NB4 (cell line): ENCODE measurements around the gene CYYR1.

Experiments used
- DNase-seq: peaks from one replicate; pipeline ENCODE4 v3.0.0; 2010; ENCODE audit warnings: low read depth
- H3K4me3 ChIP-seq: one replicate; pipeline ENCODE4 v1.5.1; 2011; ENCODE audit warnings: mild to moderate bottlenecking, low read depth, low read length, moderate library complexity
- MYC ChIP-seq: IDR thresholded peaks from 2 replicates; pipeline ENCODE4 v1.6.1; 2011; ENCODE audit warnings: low read depth, low read length
- POLR2A ChIP-seq: IDR thresholded peaks from 2 replicates; pipeline ENCODE4 v1.6.1; 2011; ENCODE audit warnings: mild to moderate bottlenecking; ENCODE audit not compliant: insufficient read length; ENCODE audit errors: extremely low read depth
- TF ChIP-seq, protein P1 (sequence below): IDR thresholded peaks from 2 replicates; pipeline ENCODE4 v1.6.1; 2011; ENCODE audit warnings: low read depth, low read length
- TF ChIP-seq, protein P2 (sequence below): IDR thresholded peaks from one replicate; pipeline ENCODE4 v1.5.1; 2012; ENCODE audit warnings: low read depth, low read length

Gene CYYR1

DNA sequence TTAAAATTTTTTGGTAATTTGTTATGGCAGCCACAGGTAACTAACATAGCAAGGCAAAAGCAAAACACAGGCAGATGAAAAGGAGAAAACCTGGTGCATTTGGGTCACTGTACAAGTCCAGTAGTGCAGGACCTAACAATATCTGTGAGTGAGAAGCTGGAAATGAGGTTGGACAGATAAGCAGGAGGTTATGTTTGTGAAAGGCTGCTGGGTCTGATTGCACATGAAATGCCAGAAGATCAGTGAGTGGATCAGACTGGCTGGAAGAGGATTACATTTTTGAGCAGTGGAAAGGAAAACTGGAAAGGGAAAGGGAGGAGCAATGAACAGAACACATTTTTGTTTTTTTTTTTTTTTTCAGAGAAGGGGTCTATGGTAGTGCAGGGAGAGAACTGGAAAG lies 73.6 kb downstream of the CYYR1 start:
- TF ChIP-seq, protein P1, sequence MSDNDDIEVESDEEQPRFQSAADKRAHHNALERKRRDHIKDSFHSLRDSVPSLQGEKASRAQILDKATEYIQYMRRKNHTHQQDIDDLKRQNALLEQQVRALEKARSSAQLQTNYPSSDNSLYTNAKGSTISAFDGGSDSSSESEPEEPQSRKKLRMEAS, result no peak
- TF ChIP-seq, protein P2, sequence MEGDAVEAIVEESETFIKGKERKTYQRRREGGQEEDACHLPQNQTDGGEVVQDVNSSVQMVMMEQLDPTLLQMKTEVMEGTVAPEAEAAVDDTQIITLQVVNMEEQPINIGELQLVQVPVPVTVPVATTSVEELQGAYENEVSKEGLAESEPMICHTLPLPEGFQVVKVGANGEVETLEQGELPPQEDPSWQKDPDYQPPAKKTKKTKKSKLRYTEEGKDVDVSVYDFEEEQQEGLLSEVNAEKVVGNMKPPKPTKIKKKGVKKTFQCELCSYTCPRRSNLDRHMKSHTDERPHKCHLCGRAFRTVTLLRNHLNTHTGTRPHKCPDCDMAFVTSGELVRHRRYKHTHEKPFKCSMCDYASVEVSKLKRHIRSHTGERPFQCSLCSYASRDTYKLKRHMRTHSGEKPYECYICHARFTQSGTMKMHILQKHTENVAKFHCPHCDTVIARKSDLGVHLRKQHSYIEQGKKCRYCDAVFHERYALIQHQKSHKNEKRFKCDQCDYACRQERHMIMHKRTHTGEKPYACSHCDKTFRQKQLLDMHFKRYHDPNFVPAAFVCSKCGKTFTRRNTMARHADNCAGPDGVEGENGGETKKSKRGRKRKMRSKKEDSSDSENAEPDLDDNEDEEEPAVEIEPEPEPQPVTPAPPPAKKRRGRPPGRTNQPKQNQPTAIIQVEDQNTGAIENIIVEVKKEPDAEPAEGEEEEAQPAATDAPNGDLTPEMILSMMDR, result no peak
- no peak for TF ChIP-seq MYC
- no peak for TF ChIP-seq POLR2A

DNA sequence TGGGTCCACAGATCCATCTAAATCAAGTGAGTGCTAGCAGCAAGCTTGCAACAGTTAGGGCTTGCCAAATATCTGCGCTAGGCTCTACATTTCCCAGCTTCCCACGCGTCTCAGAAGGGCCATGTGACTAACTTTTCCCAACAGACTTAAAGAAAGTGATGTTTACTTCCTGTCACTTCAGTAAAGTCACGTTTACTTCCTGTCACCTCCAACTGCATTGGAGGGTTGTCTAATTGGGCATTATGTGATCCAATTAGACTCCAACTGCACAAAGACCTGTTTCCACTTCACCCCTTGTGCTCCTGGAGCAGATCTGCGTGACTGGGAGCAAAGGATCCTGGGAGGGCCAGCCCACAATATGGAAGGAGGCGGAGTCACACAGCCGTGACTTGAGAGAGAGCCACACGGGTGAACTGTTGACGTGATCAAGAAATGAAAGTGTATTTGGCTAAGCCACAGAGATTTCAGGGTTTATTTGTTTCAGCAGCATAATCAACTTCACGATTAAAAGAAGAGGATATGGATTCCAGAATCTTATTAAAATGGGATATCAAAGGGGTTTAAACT lies 77.7 kb downstream of the CYYR1 start:
- H3K4me3 ChIP-seq, result no peak overlapping the region
- TF ChIP-seq, protein P2, result no peak
- TF ChIP-seq POLR2A, result no peak
- no peak for DNase-seq

More for the DNA sequence above, 73.6 kb downstream of the CYYR1 start:
- H3K4me3 ChIP-seq, result no peak overlapping the region
- DNase-seq, result no peak

DNA sequence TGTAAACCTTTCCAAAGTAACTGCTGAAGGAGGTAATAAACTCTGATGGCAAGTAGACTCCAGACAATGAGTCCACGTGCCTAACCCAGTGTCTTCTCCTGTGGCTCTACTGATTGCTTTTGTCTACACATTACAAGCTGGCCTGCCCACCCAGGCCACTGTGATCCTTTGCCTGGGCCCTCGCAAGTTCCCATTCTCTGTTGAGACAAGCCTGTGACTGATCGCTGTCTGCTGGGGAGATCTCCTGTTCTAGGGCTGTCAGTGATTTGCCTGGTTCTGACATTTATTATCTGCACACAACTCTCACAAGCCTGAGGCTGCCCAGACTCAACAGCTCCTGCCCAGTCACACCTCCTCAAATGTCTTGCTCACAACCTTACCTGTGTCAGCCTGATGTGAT lies 81.4 kb downstream of the CYYR1 start:
- no peak overlapping the region for H3K4me3 ChIP-seq
- TF ChIP-seq POLR2A (no peak), MYC (no peak)
- TF ChIP-seq, protein P2, result no peak
- TF ChIP-seq, protein P1, result no peak
- no peak for DNase-seq

DNA sequence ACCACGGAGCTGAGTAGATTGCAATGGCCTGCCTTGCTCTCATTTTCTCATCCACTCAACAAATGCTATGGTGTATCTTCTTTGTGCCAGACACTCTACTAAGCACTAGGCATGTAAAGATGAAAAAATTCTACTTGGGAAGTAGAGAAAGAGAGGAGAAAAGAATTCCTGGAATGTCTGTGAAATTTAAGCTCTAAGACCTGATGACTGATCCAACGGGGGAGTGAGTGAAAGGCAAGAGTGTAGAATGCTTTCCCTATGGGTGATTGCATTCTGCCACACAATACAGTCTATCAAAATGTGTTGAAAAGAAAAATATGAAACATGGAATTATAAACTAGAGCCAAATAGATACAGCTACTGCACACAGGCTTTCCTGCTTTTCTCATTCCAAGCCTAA lies 82.3 kb downstream of the CYYR1 start:
- TF ChIP-seq, protein P1, result no peak
- TF ChIP-seq, protein P2, result no peak
- DNase-seq, result no peak
- no peak overlapping the region for H3K4me3 ChIP-seq

DNA sequence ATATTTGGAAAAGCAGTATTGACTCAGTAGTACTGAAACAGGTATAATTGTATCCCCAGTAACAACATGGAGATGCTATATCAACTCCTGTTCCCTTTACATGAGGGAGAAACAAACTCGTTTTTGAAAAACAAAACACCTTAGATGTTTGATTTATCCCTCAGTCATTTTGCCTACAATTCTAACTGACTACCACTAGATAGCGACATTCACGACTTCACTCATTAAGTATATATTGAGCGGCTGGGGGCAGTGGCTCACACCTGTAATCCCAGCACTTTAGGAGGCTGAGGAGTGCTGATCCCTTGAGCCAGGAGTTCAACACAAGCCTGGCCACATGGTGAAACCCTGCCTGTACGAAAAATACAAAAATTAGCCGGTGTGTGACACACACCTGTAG lies 83.3 kb downstream of the CYYR1 start:
- no peak for DNase-seq
- TF ChIP-seq, protein P1, result no peak
- no peak for TF ChIP-seq POLR2A
- no peak for TF ChIP-seq MYC
- TF ChIP-seq, protein P2, result peak; percentile 8
- H3K4me3 ChIP-seq, result no peak overlapping the region

DNA sequence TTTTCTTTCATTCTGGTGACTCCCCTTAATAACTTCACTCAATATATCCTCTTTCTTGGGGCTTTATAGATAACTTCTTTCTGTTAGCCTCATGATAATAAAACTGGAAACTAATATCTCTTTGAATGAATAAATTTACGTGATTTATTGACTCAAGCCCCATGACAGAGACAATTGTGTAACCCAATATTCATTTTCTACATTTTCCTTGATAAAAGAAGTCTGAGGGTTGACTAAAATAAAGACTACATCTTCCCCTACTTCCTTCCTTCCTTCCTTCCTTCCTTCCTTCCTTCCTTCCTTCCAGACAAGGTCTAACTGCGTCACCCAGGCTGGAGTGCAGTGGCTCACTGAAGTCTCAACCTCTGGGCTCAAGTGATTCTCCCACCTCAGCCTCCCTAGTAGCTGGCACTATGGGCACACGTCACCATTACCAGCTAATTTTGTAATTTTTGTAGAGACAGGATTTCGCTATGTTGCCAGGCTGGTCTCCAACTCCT lies 85.1 kb downstream of the CYYR1 start:
- H3K4me3 ChIP-seq, result no peak overlapping the region
- no peak for DNase-seq
- no peak for TF ChIP-seq MYC
- TF ChIP-seq POLR2A, result no peak
- TF ChIP-seq, protein P1, result no peak
- TF ChIP-seq, protein P2, result no peak
